Motor neuron (in vitro differentiated cells): ENCODE measurements around the gene AK5. TPM values are rescaled to one million over a fixed set of nuclear protein-coding genes. Genes with fewer than 3 reads are reported as not detected.
A peak's percentile ranks its signal among the peaks of the same experiment; 100 is the strongest.

ENCODE experiments used
- ATAC-seq, 8 experiments: fragments of 200-7000 bp; cut with Tn5 transposase; replicated peaks in 6 of 8; 2 replicates each; pipeline ENCODE4 v1.8.0; 2021; ENCODE audit warnings: mild to moderate bottlenecking in 8 of 8, moderate library complexity in 8 of 8
- H3K27ac ChIP-seq, 2 donors: fragments of 250-450 bp; sonication (Bioruptor Pico); 2 replicates each; pipeline ENCODE4 v1.9.0; 2021; ENCODE audit warnings: antibody characterized with exemption in 2 of 2, mild to moderate bottlenecking in 2 of 2, moderate library complexity in 1 of 2
- H3K4me1 ChIP-seq, 2 donors: fragments of 250-450 bp; sonication (Bioruptor Pico); replicated peaks in 1 of 2; 2 replicates each; pipeline ENCODE4 v1.6.1; 2021; ENCODE audit warnings: antibody characterized with exemption in 2 of 2, mild to moderate bottlenecking in 2 of 2, moderate library complexity in 1 of 2
- H3K4me3 ChIP-seq, 5 donors: fragments of 250-450 bp; sonication (Bioruptor Pico); 2 replicates each; pipeline ENCODE4 v1.9.0; 2021; ENCODE audit warnings: antibody characterized with exemption in 5 of 5, mild to moderate bottlenecking in 5 of 5, moderate library complexity in 4 of 5
- WGBS, 10 experiments: fragments of 450-650 bp; shearing (Covaris generic); methylation state at CpG; one replicate each; pipeline ENCODE4 v1.0.0; 2022; 5-methylcytosine and 5-hydroxymethylcytosine counted together
- in situ Hi-C, 9 experiments: fragments of 400-800 bp; cut with MboI; loops; one replicate each; pipeline ENCODE4 v1.15.0; 2021; ENCODE audit warnings: low sequenced_read_pairs in 9 of 9, low pct_unique_long_range_greater_than_20kb in 2 of 9; ENCODE audit not compliant: unreplicated experiment in 9 of 9
- total RNA-seq, 8 experiments: library from RNA; unstranded; fragments of 300-600 nt; gene quantifications; 2 replicates each; pipeline versions ENCODE4 v1.2.3 to v1.2.4, GENCODE V29; 2022

Gene AK5
- total RNA-seq, 8 experiments from 2014 or later: 0.31 to 21.2 (median 4.3) TPM

DNA sequence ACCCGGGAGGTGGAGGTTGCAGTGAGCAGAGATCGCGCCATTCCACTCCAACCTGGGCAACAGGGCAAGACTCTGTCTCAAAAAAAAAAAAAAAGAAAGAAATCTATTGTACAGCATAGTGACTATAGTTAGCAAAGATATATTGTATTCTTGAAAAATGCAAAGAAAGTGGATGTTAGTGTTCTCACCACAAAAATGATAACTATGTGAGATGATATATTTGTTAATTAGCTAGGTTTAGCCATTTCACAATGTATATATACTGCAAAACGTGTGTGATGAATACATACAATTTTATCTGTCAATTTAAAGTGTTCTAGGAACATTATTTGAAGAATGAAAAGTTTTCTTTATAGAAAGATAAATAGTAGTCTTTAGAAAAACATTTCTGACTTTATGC lies 179.9 kb downstream of the AK5 start:
- WGBS, 10 experiments: 0 to 100% (median 64%) methylated on average over 1 to 4 of the region's 4 CpGs
- no peaks in the 10 kb centered on the region for H3K4me1 ChIP-seq
- no peak overlapping the region for H3K27ac ChIP-seq
- no peak overlapping the region for H3K4me3 ChIP-seq
- in situ Hi-C loops: no loop called here
- ATAC-seq: no peak

DNA sequence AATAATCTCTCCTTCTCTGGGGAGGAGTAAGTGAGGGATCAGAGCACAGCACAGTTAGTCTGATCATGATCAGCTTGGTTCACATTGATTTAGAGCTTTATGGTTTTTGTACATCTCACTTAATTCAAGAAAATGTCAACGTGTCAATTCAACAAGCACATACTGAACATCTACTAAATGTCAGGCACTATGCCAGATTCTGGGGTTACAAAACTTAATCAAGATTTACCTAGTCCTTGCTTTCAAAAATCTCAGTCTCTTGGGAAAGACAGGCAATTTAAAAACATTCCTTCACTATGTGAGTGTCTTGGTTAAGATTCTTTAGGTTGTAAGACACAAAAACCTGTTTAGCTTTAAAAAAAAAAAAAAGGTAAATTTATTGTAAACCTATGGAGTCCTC lies 181.4 kb downstream of the AK5 start:
- Histone ChIP-seq H3K27ac (no peak overlapping the region), H3K4me1 (peaks cover 3 to 13% of the 10 kb centered on the region in 2 donors), H3K4me3 (no peak overlapping the region)
- in situ Hi-C loops: no loop called here
- WGBS, 10 experiments: 0 to 100% (median 83%) methylated on average over 1 of the region's 1 CpG; no CpG with 5 or more reads in 2 of the 10 experiments
- ATAC-seq: no peak

DNA sequence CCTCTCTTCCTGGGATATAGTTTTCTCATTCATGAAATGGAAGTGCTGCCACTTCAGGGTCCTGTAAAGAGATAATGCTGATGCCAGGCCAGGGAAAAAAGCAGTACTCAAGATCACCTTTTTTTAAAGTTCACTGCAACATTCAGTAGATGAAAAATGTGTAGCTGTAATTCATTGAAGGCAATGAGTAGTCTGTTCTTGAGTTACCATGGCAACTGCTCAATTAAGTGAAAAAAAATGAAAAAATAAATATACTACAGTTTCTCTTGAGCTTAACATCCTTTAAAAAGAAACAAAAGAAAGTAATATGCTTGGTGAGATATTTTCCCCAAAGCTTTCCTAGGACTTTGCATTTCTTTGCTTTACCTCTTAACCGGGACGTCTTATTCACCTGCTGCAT lies 183.3 kb downstream of the AK5 start:
- WGBS, 10 experiments: 40 to 100% (median 87%) methylated on average over 1 to 2 of the region's 2 CpGs; no CpG with 5 or more reads in 5 of the 10 experiments
- Histone ChIP-seq H3K4me3 (no peak overlapping the region), H3K4me1 (peaks cover 3 to 26% of the 10 kb centered on the region in 2 donors), H3K27ac (no peak overlapping the region)
- in situ Hi-C loops: no loop called here
- ATAC-seq: no peak

DNA sequence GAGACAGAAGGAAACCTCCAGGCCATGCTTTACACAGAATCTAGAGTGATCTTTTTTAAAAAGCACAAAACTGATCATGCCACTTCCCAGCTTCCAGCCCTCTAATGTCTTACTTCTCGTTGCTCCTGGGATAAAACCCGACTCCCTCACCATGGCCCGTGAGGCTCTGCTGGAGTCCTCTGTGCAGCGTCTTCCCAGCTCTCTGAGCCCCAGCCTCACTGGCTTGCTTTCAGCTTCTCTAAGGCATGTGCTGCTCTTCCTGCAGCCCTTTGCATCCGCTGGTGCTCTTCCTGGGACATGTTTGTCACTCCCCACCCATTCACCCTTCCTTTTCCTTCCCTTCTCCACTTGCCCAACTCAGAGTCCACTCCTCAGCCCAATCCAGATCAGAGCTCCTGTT lies 184.1 kb downstream of the AK5 start:
- no peak overlapping the region for H3K27ac ChIP-seq
- in situ Hi-C loops: no loop called here
- no peak for ATAC-seq
- peaks cover 3 to 26% of the 10 kb centered on the region in 2 donors for H3K4me1 ChIP-seq
- WGBS, 10 experiments: 20 to 96% (median 84%) methylated on average over 1 to 5 of the region's 5 CpGs; no CpG with 5 or more reads in 2 of the 10 experiments
- no peak overlapping the region for H3K4me3 ChIP-seq

DNA sequence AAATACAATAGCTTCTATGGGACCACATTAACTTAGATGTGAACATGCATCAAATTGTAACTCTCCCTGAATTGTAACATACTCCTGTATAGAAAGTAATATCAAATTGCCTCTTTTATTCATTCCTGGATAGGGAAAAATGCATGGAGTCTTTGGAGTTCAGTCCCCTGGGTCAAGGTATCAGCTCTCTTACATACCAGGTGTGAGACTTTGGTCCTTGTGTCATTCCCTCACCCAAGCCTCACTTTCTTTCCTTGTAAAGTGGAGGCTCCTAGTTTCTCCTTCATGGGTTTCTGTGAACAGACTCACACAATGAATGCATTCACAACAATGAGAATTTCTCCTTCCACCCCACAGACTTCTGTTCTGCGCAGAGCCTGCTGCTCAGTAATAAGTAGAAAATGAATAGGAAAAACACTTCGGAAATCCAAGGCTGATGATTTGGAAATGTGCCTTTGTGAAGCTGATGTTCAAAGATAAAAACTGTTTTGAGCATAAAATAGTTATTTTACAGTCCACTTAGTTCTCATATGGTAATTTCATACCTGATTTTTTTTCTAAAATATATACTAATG lies 185.3 kb downstream of the AK5 start:
- H3K27ac ChIP-seq: no peak overlapping the region
- ATAC-seq: no peak
- WGBS, 10 experiments: 71 to 100% (median 89%) methylated on average over 1 to 2 of the region's 2 CpGs; no CpG with 5 or more reads in 1 of the 10 experiments
- peaks cover 3 to 26% of the 10 kb centered on the region in 2 donors for H3K4me1 ChIP-seq
- in situ Hi-C loops: no loop called here
- no peak overlapping the region for H3K4me3 ChIP-seq

DNA sequence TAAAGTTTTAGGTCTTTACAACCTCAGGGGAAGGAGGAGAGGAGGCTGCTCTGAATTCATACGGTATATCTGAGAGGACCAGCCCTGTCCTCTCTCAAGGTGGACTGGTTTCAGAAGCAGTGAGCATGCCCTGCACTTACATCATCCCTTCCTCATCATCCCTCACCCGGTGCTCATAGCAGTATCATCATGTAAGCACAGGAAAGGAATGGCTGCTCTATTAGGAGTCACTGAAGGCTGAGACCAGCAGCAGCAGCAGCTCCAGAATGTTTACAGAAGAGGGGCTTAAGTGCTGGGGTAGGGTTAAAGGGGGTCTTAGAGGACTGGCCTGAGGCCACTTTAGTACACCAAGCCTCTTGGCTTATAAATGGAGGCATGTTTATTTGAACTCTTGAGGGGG lies 185.9 kb downstream of the AK5 start:
- ATAC-seq: peak in 4 of 8 experiments; percentile 26 to 79 (median 56)
- in situ Hi-C loops: no loop called here
- peaks cover 3 to 26% of the 10 kb centered on the region in 2 donors for H3K4me1 ChIP-seq
- no peak overlapping the region for H3K4me3 ChIP-seq
- no peak overlapping the region for H3K27ac ChIP-seq
- 0 to 100% (median 81%) methylated on average over 1 to 2 of the region's 2 CpGs; no CpG with 5 or more reads in 4 of the 10 experiments for WGBS, 10 experiments

DNA sequence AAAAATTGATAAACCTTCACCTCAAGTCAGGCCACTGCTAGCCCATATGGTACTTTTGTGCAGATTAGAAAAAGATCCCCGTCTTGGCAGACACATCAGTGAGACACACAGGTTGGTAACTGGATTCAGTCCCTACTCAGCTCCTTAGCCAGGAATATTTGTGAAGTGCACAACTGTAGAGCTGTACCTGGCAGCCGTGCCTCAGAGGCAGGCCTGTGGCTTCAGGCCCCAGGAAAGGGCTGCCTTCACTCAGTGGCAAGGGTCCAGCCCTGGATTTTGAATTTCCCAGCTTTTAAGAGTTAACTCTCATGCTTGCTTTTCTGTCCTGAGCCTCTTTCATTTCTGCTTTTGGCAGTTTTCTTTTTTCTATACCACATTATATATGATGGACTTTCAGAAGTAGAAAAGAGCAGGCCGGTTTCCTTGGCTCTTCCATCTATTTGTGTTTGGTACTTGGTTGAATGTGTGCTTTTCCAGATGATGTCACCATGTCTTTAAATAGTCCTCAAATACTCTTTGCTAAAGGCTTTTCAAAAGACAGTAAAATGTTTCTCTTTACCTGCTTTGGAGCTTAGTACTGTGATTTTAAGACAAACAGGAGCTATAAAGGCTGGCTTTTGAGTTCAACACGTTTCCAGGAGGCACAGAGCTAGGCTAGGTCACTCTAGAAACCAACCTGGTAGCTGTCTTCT lies 186.6 kb downstream of the AK5 start:
- in situ Hi-C loops: no loop called here
- H3K4me1 ChIP-seq: peaks cover 3 to 26% of the 10 kb centered on the region in 2 donors
- peak in 4 of 8 experiments; percentile 16 to 87 (median 53) for ATAC-seq
- no peak overlapping the region for H3K27ac ChIP-seq
- WGBS, 10 experiments: 28 to 100% (median 69%) methylated on average over 1 to 4 of the region's 4 CpGs
- no peak overlapping the region for H3K4me3 ChIP-seq

DNA sequence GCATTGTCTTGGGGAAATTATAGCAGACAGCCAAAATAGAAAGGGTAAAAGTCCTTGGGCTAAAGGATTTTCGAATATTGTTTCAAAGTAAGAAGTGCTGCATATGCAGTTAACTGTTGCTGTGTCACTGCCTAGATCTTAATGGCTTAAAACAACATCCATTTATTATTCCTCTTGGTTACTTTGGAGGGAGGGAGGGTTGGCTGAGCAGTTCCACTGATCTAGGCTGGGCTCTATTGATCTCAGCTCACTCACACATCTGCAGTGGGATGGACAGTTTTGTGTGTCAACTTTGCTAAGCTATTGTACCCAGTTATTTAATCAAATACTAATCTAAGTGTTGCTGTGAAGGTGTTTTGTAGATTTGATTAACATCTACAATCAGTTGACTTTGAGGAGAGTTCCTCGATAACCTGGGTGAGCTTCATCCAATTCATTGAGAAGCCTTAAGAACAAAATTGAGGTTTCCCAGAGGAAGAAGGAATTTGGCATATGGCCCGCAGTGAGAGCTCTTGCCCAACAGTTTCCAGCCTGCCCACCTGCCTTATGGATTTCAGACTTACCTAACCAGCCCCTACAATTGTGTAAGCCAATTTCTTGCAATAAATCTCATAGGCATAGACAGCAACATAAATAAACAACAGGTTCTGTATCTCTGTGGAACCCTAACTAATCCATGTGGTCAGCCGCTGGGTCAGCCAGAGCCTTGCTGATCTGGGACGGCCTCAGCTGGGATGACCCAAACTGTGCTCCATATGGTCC lies 187.3 kb downstream of the AK5 start:
- in situ Hi-C loops: no loop called here
- H3K4me1 ChIP-seq: peaks cover 3 to 26% of the 10 kb centered on the region in 2 donors
- 50 to 95% (median 85%) methylated on average over 1 to 5 of the region's 5 CpGs; no CpG with 5 or more reads in 1 of the 10 experiments for WGBS, 10 experiments
- H3K27ac ChIP-seq: no peak overlapping the region
- H3K4me3 ChIP-seq: no peak overlapping the region
- ATAC-seq: peak in 6 of 8 experiments; percentile 12 to 95 (median 66)

DNA sequence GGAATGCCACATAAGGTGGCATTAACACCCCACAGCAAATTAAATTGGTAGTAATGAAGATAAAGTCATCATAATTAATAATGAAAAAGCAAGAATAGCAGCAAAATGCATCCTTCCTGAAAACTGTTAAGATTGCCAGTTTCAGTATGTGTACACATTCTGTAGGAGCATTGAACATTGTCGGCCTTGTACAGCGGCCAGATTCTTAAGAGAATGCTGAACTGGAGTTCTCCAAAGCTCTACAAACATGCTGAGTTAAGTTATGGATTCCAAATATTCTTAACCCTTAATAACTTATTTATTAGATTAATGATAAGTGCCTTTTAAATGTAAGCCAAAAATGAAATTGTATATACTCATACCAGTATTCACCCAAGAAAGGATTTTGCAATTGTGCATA lies 189.9 kb downstream of the AK5 start:
- Histone ChIP-seq H3K4me3 (no peak overlapping the region), H3K4me1 (peaks cover 3 to 26% of the 10 kb centered on the region in 2 donors), H3K27ac (no peak overlapping the region)
- WGBS, 10 experiments: 53 to 100% (median 93%) methylated on average over 1 to 2 of the region's 2 CpGs; no CpG with 5 or more reads in 1 of the 10 experiments
- ATAC-seq: no peak
- in situ Hi-C loops: no loop called here

DNA sequence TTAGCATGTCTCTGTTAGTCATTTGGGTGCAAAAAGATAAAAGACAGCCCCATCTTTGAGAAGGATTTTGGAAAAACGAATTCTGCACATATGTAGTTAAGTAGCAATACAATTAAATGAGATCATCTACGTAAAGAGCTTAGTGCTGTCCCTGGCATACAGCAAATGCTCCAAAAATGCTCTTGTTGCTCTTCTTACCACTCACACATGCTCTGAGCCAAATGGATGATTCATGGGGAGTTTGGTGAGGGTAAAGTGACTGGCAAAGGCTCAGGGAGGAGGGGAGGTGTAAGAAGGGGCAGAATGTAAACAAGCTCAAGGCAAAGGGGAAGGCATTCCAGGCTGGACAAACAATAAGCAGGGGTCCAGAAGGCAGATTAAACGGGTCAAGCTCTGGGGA lies 191.9 kb downstream of the AK5 start:
- in situ Hi-C loops: no loop called here
- no peak overlapping the region for H3K27ac ChIP-seq
- WGBS, 10 experiments: 0 to 75% (median 58%) methylated on average over 1 to 3 of the region's 3 CpGs; no CpG with 5 or more reads in 1 of the 10 experiments
- peak in 1 of 8 experiments; percentile 31 for ATAC-seq
- no peak overlapping the region for H3K4me3 ChIP-seq
- peaks cover 0 to 11% of the 10 kb centered on the region in 2 donors for H3K4me1 ChIP-seq

DNA sequence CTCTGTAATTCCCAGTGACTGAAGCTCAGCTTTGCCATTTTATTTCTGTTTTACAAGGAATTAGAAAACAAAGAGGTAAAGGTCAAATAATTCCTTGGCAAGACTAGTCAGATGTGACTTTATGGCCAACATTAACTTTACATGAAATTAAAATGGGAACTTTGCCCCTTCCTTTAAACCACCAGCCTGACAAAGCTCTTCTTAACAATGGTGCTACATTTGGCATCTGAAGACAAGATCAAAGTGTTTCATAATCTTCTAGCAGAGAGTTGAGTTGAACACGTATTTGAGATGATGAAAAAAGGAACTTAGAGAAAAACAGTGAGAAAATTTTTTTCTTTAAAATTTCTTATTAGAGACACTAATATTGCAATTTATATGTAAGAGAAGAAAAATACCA lies 193.8 kb downstream of the AK5 start:
- no peak overlapping the region for H3K27ac ChIP-seq
- no peak overlapping the region for H3K4me3 ChIP-seq
- no peaks in the 10 kb centered on the region for H3K4me1 ChIP-seq
- WGBS, 10 experiments: 0 to 90% (median 55%) methylated on average over 1 of the region's 1 CpG; no CpG with 5 or more reads in 2 of the 10 experiments
- in situ Hi-C loops: no loop called here
- no peak for ATAC-seq

DNA sequence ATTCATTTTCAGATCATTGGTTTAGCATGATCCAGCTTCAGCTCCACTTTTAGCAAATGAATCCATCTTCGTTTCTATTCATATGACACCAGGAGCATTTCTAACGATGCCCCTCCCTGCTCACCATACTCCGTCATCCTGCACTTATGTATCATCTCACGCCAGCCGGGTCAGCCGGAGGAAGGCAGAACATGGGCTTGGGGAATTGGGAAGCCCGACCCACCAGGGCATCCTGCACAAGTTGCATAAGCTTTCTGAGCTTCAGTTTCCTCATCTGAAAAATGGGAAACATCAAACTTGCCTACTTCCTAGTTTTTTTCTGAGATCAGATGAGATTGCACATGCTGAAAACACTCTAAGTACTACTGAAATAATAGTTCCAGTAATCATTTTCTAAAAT lies 194.7 kb downstream of the AK5 start:
- in situ Hi-C loops: no loop called here
- H3K27ac ChIP-seq: no peak overlapping the region
- ATAC-seq: peak in 1 of 8 experiments; percentile 8
- no peaks in the 10 kb centered on the region for H3K4me1 ChIP-seq
- no peak overlapping the region for H3K4me3 ChIP-seq
- 64 to 100% (median 90%) methylated on average over 5 to 7 of the region's 7 CpGs; no CpG with 5 or more reads in 2 of the 10 experiments for WGBS, 10 experiments

DNA sequence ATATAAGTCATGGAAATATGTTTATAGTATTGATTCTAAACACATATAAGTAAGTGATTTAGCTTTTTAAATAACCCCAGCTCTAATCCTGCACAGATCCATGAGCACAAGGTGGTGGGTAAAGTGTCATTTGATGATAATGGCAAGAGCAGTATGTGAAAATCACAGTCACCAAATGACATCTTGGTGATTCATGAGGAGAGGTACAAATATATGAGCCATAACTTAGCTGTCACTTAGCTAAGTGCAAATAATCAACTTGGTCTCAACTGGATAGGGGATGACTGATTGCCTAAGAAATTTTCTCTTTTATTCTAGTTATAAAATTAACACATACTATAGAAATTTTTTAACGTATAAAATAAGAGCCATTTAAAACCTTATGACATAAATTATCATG lies 202.5 kb downstream of the AK5 start:
- H3K27ac ChIP-seq: no peak overlapping the region
- in situ Hi-C loops: no loop called here
- 43 to 100% (median 80%) methylated on average over 1 of the region's 1 CpG; no CpG with 5 or more reads in 2 of the 10 experiments for WGBS, 10 experiments
- H3K4me1 ChIP-seq: peaks cover 0 to 2% of the 10 kb centered on the region in 2 donors
- ATAC-seq: no peak
- no peak overlapping the region for H3K4me3 ChIP-seq
